ENCODE measurements around the gene ROR1.

- TF ChIP-seq CTCF (IDR thresholded peaks at IDR 0.05) (no peak), POLR2A (IDR thresholded peaks at IDR 0.05) (no peak)
Measured at GRCh38 chr1:64182207-64182606, 408.4 kb downstream of the ROR1 start.

All from uterus (tissue), 2 donors.